Stimulated activated CD4-positive, alpha-beta T cell treated with anti-CD3 and anti-CD28 coated beads, Interleukin-2, amount 100 ng/mL, for 4 hours (primary cell): ENCODE data around the gene BAZ1B.
"Not testable (repeated sequence)": the region's sequence is repeated elsewhere in the genome, so short reads cannot be mapped to it uniquely, and the experiment has no call there.

Experiments used
- DNase-seq: peaks from one replicate; pipeline ENCODE4 v3.0.0-alpha.2; 2020; ENCODE audit warnings: low read depth

Gene BAZ1B

DNA sequence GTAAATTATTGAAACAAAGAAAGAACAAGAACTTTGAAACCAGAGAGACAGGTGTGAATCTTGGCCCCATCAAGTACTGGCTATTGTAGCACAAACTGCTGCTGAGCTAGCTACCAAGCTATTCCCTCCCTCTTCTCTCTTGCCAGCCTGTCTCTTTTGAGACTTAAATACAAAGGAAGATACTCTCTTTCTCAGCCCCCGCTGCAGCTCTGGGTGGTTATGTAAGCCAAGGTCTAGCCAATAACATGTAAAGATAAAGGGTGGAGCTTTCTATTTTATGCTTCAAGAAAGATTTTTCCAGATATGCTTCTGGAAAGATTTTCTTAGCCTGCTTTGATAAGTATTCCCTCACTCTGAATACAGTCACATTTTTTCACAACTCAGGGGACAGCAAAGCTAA lies 17.2 kb downstream of the BAZ1B start:
- DNase-seq: no peak

DNA sequence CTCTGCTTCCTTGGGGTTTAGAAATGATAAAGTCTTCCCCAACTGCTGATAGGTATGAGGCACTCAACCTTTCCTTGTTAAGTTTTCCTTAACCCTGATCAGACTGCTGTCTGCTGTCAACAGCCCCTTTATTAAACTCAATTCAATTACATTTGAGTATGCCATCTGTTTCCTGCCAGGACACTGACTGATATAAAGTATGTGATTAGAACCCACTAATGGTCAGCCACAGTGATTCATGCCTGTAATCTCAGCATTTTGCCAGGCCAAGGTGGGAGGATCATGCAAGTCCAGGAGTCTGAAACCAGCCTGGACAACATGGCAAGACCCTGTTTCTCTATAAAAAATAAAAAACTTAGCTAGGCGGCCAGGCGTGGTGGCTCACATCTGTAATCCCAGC lies 18.1 kb downstream of the BAZ1B start:
- no peak for DNase-seq

DNA sequence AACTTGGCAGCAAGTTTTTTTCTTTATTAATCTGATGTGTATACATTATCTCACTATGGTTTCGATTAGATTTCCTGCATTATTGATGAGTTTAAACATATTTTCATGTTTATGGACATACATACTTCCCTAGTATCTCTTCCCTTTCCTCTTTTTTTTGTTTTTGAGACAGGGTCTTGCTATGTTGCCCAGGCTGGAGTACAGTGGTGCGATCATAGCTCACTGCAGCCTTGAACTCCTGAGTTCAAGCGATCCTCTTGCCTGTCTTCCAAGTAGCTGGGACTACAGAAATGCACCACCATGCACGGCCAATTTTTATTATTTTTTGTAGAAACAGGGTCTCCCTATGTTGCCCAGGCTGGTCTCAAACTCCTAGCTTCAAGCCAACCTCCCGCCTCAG lies 18.9 kb downstream of the BAZ1B start:
- no peak for DNase-seq

DNA sequence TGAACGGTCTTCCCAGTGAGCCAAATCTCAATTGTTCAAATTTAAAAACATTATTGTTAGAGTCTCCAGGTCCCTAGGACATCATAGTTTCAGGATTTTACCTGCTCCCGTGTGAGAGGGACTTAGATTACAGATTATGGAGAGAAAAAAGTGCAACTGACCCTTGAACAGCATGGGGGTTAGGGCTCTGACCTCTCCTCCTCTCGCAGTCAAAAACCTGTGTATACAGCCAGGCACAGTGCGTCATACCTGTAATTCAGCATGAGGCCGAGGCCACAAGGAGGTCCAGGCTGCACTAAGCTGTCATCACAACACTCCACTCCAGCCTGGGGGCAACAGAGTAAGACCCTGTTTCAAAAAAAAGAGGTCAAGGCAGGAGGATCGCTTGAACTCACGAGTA lies 25.5 kb downstream of the BAZ1B start:
- DNase-seq: no peak

DNA sequence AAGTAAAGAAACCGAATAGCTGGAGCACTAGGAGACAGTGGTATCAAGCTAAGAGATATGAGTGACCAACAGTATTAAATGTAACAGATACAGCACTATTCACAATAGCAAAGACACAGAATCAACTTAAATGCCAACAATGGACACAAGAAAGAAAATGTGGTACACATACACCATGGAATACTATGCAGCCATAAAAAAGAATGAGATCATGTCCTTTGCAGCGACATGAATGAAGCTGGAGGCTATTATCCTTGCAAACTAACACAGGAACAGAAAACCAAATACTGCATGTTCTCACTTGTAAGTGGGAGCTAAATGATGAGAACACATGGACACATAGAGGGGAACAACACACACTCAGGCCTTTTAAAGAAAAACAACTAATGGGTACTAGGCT lies 26.6 kb downstream of the BAZ1B start:
- not testable (repeated sequence) for DNase-seq

DNA sequence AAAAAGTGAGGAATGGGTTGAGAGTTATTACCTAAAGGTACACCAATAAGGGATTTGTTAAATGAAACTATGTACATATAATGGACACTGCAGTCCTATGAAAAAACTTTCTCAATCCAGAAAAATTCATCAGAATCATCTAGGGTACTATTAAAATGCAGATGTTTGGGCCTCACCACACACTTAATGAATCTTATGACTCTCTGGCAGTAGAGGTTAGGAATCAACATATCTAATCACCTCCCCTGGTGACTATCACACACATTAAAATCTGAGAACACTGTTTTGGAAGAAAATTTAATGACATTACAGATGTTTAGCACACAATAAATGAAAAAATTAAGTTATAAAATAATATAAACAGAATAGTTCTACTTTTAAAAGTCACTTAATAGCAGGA lies 32.1 kb downstream of the BAZ1B start:
- DNase-seq: no peak

DNA sequence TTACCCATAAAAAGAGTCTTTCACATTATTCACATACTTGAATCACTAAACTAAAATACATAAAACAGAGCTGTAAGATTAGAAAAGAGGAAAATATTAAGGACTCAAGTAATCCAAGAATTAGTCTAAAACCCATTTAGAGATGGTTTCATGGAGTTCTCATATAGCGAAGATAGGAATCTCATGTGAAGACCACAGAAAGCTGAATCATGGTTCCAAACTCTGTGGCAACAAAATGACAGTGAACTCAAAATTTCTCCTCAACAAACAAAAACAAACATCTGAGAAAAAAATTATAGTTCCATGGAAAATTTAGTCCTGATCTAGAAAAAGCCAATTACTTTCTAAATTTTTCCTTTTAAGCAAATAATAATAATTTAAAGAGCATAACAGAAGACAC lies 34.6 kb downstream of the BAZ1B start:
- no peak for DNase-seq

DNA sequence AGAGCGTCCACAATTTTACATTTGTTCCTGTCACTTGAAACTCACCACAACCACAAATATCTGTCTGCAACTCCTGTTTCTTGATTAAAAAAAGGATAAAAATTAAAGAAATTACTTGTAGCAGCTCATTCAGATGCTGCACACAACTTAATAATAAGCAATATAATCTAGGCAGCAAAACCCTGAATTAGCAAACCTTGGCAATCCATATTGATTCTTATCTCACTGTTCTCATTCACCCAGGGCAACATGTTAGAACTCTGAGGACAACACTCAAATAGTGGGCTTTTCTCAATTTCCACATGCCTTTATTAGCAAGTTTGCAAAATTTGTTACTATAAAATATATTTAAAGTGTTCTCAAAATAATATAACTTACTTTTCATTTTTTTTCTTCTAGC lies 38.9 kb downstream of the BAZ1B start:
- DNase-seq: no peak

DNA sequence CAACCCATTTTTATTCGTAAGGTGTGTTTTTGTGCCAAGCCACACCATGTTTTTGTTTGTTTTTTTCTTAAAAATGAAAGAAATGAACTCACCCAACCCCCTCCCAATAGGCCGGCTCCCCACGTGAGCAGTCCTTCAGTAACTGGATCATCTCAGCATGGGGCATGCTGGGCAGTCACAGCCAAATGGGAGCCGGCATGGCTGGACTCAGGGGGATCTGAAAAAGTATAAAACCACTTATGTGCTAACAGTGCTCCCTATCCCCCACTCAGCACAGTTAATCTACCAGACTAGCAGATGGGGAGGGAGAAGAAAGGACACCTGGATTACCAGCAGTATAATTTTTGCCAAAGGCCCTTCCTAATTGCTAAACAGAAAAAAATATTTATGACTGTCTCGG lies 39.3 kb downstream of the BAZ1B start:
- no peak for DNase-seq

DNA sequence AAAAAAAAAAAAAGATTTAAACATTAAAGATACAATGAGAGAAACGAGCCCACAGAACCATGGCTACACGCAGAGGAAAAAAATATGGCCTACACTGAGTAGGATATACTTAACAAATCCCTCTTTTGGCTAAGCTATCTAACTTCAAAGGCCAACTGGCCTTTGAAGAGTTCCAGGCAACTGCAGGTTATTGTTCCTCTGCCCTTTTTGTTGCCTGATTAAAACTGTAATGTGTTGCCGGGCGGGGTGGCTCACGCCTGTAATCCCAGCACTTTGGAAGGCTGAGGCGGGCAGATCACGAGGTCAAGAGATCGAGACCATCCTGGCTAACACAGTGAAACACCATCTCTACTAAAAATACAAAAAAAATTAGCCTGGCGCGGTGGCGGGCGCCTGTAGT lies 40.6 kb downstream of the BAZ1B start:
- DNase-seq: not testable (repeated sequence)

DNA sequence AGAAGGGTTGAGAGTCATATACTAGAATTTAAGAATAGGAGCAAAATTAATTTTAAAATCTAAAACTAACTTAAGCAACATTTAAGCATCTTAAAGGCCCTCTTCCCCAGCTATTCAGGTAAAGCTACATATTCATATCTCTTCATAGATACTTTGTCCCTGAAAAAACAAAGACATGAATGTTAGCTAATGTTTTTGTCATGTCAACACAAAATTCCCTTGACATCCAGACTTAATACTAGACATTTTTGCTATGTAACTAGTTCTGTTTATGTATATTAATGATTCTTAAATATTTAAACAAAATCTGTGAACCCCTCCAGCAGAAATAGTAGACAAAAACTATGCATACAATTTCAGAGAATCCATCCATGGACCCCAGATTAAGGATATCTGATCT lies 43.5 kb downstream of the BAZ1B start:
- no peak for DNase-seq

DNA sequence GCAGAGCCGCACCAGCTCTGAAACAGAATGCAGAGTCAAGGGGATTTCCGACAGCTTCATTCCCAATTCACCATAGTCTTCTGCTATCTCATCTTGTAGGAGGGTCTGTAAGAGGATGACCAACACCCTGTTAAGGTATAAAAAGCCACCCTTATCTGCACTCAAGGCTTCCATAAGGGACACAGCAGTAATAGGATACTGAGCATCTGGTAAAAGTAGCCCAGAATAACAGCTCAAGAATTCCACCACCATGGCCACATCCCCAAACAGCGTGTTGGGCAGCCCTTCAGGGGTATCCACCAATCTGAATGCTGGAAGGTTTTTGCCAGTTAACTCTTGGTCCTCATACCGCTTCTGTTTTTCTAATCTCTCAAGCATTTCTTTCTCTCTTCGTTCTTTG lies 44.7 kb downstream of the BAZ1B start:
- DNase-seq: no peak

DNA sequence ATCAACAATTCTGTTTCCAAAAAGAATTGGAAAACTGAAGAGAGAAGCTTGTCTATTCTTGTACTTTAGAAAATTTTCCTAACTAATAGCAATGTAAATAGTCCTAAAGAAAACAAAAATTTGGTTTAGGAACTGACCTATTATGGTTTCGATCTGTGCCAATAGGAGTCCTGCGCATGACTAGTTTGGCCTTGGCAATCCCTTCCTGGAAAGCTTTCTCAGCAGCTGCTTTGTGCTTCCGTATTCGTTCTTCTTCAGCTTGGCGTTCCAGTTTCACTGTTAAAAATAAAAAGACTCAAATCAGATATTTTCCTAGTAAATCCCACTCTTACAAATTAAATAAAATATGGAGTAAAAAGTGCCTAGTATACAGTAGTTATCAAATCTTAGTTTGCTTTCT lies 51.9 kb downstream of the BAZ1B start:
- DNase-seq: no peak

DNA sequence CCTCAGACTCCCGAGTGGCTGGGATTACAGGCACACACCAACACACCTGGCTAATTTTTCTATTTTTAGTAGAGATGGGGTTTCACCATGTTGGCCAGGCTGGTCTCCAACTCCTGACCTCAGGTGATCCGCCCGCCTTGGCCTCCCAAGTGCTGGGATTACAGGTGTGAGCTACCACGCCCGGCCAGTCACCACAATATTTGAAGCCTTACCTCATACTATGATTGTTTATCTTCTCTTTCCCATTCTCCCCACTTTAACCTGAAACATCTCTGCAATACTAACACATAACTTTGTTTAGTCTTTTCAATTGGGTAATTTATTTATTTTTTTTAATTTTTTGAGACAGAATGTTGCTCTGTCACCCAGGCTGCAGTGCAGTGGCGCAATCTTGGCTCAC lies 55.0 kb downstream of the BAZ1B start:
- DNase-seq: not testable (repeated sequence)

DNA sequence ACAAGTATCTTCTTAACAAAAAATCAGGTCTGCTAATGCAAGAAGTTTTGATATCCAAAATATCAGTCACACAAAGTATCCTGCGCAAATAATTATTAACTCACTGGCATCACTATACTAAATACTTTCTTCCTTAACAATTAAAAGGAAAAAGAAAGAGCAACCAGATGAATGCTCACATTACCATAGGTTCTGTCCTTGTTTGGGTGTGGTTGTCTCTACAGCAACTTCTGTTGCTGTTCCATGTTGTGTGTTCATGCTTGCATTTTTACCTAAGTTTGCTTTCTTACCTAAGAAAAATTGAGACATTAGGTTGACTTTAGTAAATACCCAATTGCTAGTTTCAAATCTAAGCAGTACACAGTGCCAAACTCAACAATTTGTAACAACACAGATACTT lies 56.0 kb downstream of the BAZ1B start:
- DNase-seq: no peak

DNA sequence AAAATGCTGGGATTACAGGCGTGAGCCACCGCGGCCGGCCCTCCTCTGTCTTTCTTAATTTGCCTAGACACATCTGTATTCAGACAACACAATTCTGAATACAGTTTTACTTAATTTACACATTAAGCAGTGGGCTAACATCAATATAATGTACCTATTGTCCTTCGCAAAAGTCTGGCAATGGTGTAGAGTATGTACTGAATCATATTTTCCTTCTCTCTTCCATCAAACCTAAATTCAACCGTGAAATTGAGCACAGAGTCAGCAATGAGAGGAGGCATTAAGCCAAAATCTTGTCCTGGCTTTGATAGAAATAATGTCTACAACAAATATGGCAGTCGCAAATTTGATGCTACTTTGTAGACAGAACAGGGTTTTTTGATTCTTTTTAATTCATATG lies 58.1 kb downstream of the BAZ1B start:
- DNase-seq: no peak

DNA sequence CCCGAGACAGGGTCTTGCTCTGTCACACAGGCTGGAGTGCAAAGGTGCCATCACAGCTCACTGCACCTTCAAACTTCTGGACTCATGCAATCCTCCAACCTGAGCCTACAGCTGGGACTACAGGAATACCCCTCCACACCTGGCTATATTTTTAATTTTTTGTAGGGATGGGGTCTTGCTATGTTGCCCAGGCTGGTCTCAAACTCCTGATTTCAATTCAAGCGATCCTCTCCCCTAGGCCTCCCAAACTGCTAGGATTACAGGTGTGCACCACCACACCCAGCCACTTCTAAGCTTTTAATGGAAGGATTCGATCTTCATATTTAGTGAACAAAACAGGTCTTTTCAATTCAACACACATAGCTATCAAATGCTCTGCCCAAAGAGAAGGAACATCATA lies 58.8 kb downstream of the BAZ1B start:
- no peak for DNase-seq

DNA sequence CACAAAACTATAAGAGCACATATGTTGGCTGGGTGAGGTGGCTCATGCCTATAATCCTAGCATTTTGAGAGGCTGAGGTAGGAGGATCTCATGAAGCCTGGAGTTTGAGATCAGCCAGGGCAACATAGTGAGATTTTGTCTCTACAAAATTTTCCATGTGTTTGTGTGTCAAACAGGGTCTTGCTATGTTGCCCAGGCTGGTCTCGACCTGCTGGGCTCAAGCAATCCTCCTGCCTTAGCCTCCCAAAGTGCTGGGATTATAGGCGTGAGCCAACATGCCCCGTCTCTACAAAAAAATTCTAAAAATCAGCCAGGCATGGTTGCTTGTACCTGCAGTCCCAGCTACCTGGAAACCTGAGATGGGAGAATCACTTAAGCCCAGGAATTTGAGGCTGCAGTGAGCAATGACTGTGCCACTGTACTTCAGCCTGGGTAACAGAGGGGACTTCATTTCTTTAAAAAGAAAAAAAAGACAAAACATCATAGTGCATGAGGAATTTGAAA lies 60.3 kb downstream of the BAZ1B start:
- no peak for DNase-seq

DNA sequence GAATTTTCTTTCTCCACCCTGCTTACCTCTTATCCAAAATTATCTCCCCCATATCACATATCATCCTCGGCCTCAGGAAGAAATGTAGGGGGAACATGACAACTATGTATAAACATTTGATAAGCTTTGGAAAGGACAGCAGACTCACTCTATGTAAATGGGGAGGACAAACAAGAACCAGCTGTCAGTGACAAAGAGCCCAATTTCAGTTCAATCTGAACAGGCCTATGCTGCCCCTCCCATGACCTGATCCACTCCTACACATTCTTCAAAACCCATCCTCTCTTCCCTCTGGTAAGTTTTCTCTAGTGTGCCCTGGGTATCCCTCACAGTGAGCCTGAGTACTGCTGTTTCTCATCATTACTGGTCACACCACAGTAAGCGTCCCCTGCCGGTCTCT lies 67.7 kb downstream of the BAZ1B start:
- DNase-seq: no peak

DNA sequence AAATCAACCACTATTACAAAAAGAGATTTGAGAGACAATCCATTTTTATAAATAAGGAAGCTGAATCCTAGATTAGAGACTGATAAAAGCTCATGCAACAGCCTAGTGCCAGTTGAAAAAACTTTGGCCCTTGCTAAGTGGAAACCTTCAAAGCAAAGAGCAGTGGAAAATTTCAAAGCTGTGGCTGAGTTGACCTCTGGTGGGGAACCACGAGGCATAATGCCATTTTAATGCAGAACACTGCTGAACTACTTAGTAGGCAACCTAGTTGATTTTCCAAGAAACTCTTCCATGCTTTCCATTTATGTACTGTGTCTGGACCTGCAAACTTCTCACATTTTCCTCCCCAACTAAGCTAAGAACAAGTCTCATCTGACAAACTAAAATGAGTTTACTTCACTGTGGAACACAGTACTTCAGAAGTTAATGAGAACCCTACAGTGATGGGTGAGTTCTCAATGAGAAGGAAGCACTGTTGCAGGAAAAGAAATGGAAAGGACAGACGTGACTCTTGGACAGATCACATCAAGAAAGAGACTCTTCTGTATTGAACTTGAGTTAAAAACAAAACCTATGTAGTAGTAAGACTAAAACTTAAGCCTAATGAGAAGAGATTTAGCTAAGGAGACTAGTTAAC lies 69.0 kb downstream of the BAZ1B start:
- no peak for DNase-seq

DNA sequence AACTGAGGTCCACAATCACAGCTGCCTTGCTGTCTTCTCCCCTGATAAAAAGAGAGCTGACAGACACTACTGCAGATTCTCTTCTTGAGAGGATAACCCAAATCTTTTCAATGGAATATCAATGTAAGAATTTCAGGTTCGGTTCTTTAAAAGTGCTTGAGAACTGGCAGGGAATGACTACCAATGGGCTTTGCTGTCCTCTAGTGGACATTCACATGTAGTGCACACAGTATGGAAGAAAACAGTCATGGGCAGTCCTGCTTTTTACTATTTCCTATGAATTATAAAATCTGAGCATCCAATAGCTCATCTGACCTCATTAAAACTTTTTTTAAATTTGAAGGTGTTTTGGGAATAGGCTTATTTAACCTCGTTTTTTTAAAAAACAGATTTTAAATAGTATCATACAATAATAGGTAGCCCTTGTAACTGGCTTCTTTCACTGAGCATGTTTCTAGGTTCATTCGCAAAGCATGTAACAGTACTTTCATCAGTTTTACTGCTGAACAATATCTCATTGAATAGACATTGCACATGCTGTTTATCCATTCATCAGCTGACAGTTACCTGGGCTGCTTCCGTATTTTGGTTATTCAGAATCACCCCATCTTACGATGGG lies 70.2 kb downstream of the BAZ1B start:
- DNase-seq: peak; percentile 16

DNA sequence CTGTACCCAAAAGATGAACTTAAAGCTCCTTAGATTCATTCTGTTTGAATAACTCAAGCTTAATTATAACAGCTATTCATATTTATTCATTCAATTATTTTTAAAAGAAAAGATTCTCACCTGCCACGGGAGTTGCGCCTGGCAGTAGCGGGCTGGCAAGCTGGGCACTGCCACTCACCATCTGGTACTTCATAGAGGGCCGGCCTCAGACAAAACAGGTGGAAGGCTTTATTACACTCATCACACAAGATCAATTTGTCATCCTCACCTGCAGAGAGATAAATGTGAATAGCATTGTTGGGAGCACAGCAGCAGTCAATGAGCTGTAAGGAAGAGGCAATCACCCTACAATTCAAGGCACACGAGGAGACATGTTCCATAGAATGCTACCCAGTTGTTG lies 72.7 kb downstream of the BAZ1B start:
- DNase-seq: no peak

DNA sequence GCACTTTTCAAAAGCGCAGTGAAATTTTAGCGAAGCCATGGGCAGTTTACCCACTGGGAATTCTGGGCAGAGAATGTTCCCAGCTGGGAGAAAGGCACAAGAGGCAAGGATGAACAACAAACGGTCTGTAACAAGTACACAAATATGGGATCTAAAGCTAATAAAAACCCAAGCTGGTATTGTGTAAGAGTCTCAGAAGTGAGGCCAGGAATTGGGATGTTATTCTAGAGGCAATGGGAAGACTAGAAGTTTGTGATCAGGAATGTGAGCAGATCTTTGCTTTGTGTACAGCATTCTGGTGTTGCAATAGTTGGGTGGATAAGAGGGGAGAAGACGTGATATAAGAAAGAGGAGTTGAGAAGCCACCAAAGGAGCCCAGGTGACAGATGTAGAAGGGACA lies 73.5 kb downstream of the BAZ1B start:
- DNase-seq: no peak

DNA sequence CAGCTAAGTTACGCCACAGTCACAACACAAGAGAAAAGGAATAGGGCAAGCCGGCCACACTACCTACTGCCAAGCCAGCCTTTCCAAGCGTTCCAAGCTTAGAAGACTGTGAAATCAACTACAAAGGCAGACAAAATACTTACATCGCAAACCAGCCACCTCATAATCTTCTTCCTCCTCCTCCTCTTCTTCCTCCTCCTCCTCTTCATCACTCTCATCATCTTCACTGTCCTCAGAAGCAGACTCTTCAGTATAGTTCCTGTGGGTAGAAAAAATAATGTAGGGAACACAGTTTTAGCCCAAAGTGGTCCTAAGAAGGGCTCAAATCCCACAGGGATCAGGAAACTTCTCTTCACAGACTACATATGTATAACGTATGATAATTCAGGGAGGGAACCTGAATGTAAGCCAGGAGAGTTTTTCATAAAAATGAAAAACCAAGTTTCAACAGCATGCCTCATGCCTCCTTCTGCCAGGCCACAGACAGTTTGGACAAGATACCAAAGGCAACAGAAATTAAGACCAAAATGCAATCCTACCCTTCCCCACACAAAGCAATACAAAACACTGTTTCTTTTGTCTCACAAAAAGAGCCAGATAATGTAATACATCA lies 74.9 kb downstream of the BAZ1B start:
- no peak for DNase-seq
